Small intestine (tissue), 7 donors: ENCODE data around the gene HOXA10. TPM values are rescaled to one million over a fixed set of nuclear protein-coding genes. Genes with fewer than 3 reads are reported as not detected.

Experiments used
- DNase-seq, 2 donors: peaks; one replicate each; pipeline versions ENCODE4 v3.0.0 to v3.0.0-alpha.2; 2013
- FAIRE-seq: peaks from 2 replicates; lab custom pipeline; 2012; peaks lifted over from hg19 to GRCh38; lab: Jason Lieb, UNC
- H3K27ac ChIP-seq, 3 donors: one replicate each; pipeline ENCODE4 v1.5.1; 2013; ENCODE audit warnings: low read length in 2 of 3, mild to moderate bottlenecking in 2 of 3, control low read depth in 1 of 3, inconsistent platforms in 1 of 3, low read depth in 1 of 3, moderate library complexity in 1 of 3
- H3K27me3 ChIP-seq, 3 donors: one replicate each; pipeline ENCODE4 v1.6.1; 2013; ENCODE audit warnings: low read length in 3 of 3, inconsistent platforms in 1 of 3; ENCODE audit not compliant: control insufficient read depth in 3 of 3, insufficient read depth in 3 of 3
- H3K36me3 ChIP-seq, 3 donors: one replicate each; pipeline ENCODE4 v1.6.1; 2013; ENCODE audit warnings: low read length in 3 of 3, inconsistent platforms in 1 of 3, low read depth in 1 of 3, mild to moderate bottlenecking in 1 of 3, moderate library complexity in 1 of 3; ENCODE audit not compliant: control insufficient read depth in 3 of 3, insufficient read depth in 2 of 3
- H3K4me1 ChIP-seq, 3 donors: one replicate each; pipeline ENCODE4 v1.6.1; 2013; ENCODE audit warnings: low read length in 2 of 3, inconsistent platforms in 1 of 3, low read depth in 1 of 3, mild to moderate bottlenecking in 1 of 3, moderate library complexity in 1 of 3; ENCODE audit not compliant: control insufficient read depth in 3 of 3, insufficient read depth in 2 of 3
- H3K4me3 ChIP-seq, 3 donors: one replicate each; pipeline ENCODE4 v1.5.1; 2013; ENCODE audit warnings: low read length in 3 of 3, control low read depth in 1 of 3, inconsistent platforms in 1 of 3, low read depth in 1 of 3, mild to moderate bottlenecking in 1 of 3, moderate library complexity in 1 of 3
- H3K9me3 ChIP-seq, 2 donors: one replicate each; pipeline ENCODE4 v1.6.1; 2013; ENCODE audit warnings: low read depth in 1 of 2, low read length in 1 of 2; ENCODE audit not compliant: control insufficient read depth in 2 of 2, insufficient read depth in 1 of 2
- WGBS, 3 donors: extraction: QIAGEN DNeasy Blood & Tissue Kit; methylation state at CpG; one replicate each; pipeline ENCODE4 v1.1.7; 2013; 5-methylcytosine and 5-hydroxymethylcytosine counted together
- polyA plus RNA-seq, 4 donors: library from polyadenylated mRNA; stranded (reverse) in 3 of 4; unstranded in 1 of 4; fragments of 200-250 nt in 3 of 4; fragments of 120-200 nt in 1 of 4; gene quantifications; one replicate each; pipeline versions ENCODE4 v1.2.1 to v1.2.3, GENCODE V29; 2013
- donor health status: healthy with polysubstance abuse.
- donor health status: control.
- donor health status: control.
- donor health status: Bipolar disorder and iron deficiency.
- donor health status: healthy.

The HOXA10 gene
- polyA plus RNA-seq, 4 donors = 0.06 to 19.8 TPM; not detected in 2

- no peak for FAIRE-seq
- H3K36me3 ChIP-seq = peaks cover 0 to 7% (median 0%) of the 10 kb centered on the region in 3 donors
- peaks cover 0 to 19% of the 10 kb centered on the region in 2 donors for H3K9me3 ChIP-seq
- WGBS, 3 donors = 14 to 24% (median 20%) methylated on average over 11 of the region's 11 CpGs
- peaks cover 20 to 93% (median 84%) of the 10 kb centered on the region in 3 donors for H3K27me3 ChIP-seq
- DNase-seq = no peak
- peak overlapping the region in 2 of 3 donors; percentile 47 to 51 for H3K4me3 ChIP-seq
- peaks cover 0 to 6% (median 0%) of the 10 kb centered on the region in 3 donors for H3K4me1 ChIP-seq
- peak overlapping the region in 1 of 3 donors; percentile 55 for H3K27ac ChIP-seq
These were observed 3.4 kb downstream of the HOXA10 start for GRCh38 chr7:27170426-27171324.

GRCh38 chr7:27169658-27170425 is 4.3 kb downstream of the HOXA10 start:
- FAIRE-seq = no peak
- H3K27me3 ChIP-seq = peaks cover 17 to 93% (median 84%) of the 10 kb centered on the region in 3 donors
- 3% methylated on average over 31 to 46 of the region's 46 CpGs for WGBS, 3 donors

GRCh38 chr7:27168265-27168947 is 5.7 kb downstream of the HOXA10 start:
- Histone ChIP-seq H3K4me3 (peak overlapping the region in 1 of 3 donors; percentile 42), H3K27ac (peak overlapping the region in 1 of 3 donors; percentile 61), H3K27me3 (peaks cover 19 to 93% (median 84%) of the 10 kb centered on the region in 3 donors), H3K36me3 (peaks cover 0 to 9% (median 0%) of the 10 kb centered on the region in 3 donors), H3K9me3 (peaks cover 0 to 19% of the 10 kb centered on the region in 2 donors), H3K4me1 (peaks cover 0 to 5% (median 0%) of the 10 kb centered on the region in 3 donors)
- no peak for FAIRE-seq
- 13 to 20% (median 13%) methylated on average over 25 of the region's 25 CpGs for WGBS, 3 donors
- peak in 1 of 2 donors; percentile 66 for DNase-seq

More at GRCh38 chr7:27169658-27170425, 4.3 kb downstream of the HOXA10 start:
- DNase-seq = no peak
- Histone ChIP-seq H3K36me3 (peaks cover 0 to 7% (median 0%) of the 10 kb centered on the region in 3 donors), H3K4me1 (peaks cover 0 to 6% (median 0%) of the 10 kb centered on the region in 3 donors), H3K27ac (peak overlapping the region in 1 of 3 donors; percentile 55), H3K9me3 (peaks cover 0 to 19% of the 10 kb centered on the region in 2 donors), H3K4me3 (peak overlapping the region in 2 of 3 donors; percentile 42 to 51)

GRCh38 chr7:27167916-27168264 is 6.2 kb downstream of the HOXA10 start:
- H3K36me3 ChIP-seq = peaks cover 0 to 11% (median 0%) of the 10 kb centered on the region in 3 donors
- FAIRE-seq (no peak), DNase-seq (no peak)
- peaks cover 18 to 95% (median 82%) of the 10 kb centered on the region in 3 donors for H3K27me3 ChIP-seq
- H3K9me3 ChIP-seq = peaks cover 0 to 19% of the 10 kb centered on the region in 2 donors
- peak overlapping the region in 1 of 3 donors; percentile 61 for H3K27ac ChIP-seq
- peaks cover 0 to 5% (median 0%) of the 10 kb centered on the region in 3 donors for H3K4me1 ChIP-seq
- peak overlapping the region in 2 of 3 donors; percentile 9 to 42 for H3K4me3 ChIP-seq
- 26 to 31% (median 28%) methylated on average over 4 of the region's 4 CpGs for WGBS, 3 donors

GRCh38 chr7:27166531-27167505 is 7.3 kb downstream of the HOXA10 start:
- peak overlapping the region in 1 of 3 donors; percentile 54 for H3K27ac ChIP-seq
- DNase-seq (no peak), FAIRE-seq (no peak)
- H3K27me3 ChIP-seq = peaks cover 17 to 95% (median 75%) of the 10 kb centered on the region in 3 donors
- peaks cover 0 to 19% of the 10 kb centered on the region in 2 donors for H3K9me3 ChIP-seq
- peaks cover 0 to 5% (median 0%) of the 10 kb centered on the region in 3 donors for H3K4me1 ChIP-seq
- peak overlapping the region in 2 of 3 donors; percentile 40 to 48 for H3K4me3 ChIP-seq
- WGBS, 3 donors = 11 to 20% (median 13%) methylated on average over 49 to 50 of the region's 50 CpGs
- H3K36me3 ChIP-seq = peaks cover 0 to 14% (median 0%) of the 10 kb centered on the region in 3 donors

GRCh38 chr7:27165996-27166530 is 8.1 kb downstream of the HOXA10 start:
- Histone ChIP-seq H3K27ac (peak overlapping the region in 1 of 3 donors; percentile 54), H3K4me3 (peak overlapping the region in 2 of 3 donors; percentile 40 to 68), H3K27me3 (peaks cover 12 to 95% (median 73%) of the 10 kb centered on the region in 3 donors), H3K4me1 (peaks cover 0 to 5% (median 0%) of the 10 kb centered on the region in 3 donors), H3K9me3 (peaks cover 0 to 19% of the 10 kb centered on the region in 2 donors), H3K36me3 (peaks cover 0 to 12% (median 0%) of the 10 kb centered on the region in 3 donors)
- 7 to 21% (median 11%) methylated on average over 41 to 46 of the region's 46 CpGs for WGBS, 3 donors
- FAIRE-seq = no peak
- no peak for DNase-seq
